K562 (cell line): Measurements from ENCODE around the gene HEATR3.

Experiments used
- BCOR ChIP-seq: fragments of 450-650 bp; IDR thresholded peaks from 2 replicates; pipeline ENCODE4 v1.6.1; 2016
- NR1H2 ChIP-seq: sonication (generic); formaldehyde crosslinking; IDR thresholded peaks from 2 replicates; pipeline ENCODE4 v1.4.0; 2020; ENCODE audit warnings: mild to moderate bottlenecking, missing genetic modification reagents
- TCF7 ChIP-seq: sonication (generic); IDR thresholded peaks from 2 replicates; pipeline ENCODE4 v1.6.1; 2016; ENCODE audit warnings: antibody characterized with exemption, borderline replicate concordance
- TF ChIP-seq, protein P1 (sequence below), 3 experiments: IDR thresholded peaks in 2 of 3; conservative IDR thresholded peaks in 1 of 3; 2 replicates each; pipeline ENCODE4 v1.5.1; 2011 to 2012; ENCODE audit warnings: low read length in 3 of 3, mild to moderate bottlenecking in 3 of 3, control low read depth in 2 of 3, improper control_type of control experiment in 1 of 3, inconsistent platforms in 1 of 3, low read depth in 1 of 3, mixed read lengths in 1 of 3, moderate library complexity in 1 of 3; ENCODE audit not compliant: insufficient read depth in 2 of 3
- TF ChIP-seq, protein P2 (sequence below): sonication (generic); formaldehyde crosslinking; IDR thresholded peaks from 2 replicates; pipeline ENCODE4 v1.8.1; 2023; ENCODE audit warnings: mild to moderate bottlenecking, missing genetic modification reagents

DNA sequence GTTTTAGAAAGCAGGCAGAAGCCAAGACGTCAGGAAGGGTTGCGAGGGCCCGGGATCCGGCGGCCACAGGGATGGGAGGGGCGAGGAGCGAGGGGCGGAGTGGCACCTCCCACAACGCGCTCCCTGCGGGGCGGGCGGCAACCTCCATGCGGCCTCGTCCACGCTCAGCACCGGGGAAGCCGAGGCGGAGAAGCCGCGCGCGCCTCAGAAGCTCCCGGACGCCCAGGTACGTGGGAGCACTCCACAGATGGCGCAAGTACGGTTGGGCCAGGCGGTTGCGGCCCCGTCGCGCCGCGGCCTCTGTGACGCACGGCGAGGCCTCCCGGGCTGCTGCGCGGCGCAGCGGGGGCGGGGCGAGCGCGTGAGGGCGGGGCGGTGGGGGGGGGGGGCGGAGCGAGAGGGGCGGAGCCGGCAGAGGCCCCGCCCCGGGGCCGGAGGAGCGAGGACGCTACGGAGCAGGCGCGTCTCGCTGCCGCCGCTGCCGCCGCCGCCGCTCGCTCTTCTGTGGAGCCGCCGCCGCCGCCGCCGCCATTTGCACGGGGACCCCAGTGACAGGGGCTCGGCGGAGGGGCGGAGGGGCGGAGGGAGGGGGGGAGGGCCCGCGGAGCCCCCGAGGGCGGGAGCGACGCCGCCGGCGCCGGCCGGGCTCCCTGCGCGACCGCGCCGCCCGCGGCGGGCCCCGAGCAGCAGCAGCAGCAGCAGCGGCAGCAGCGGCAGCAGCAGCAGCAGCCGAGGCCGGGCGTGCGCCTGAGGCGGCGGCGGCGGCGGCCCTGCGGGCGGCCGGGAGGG is 87.2 kb downstream of the HEATR3 start, which contains the start of gene TENT4B:
- TF ChIP-seq, protein P1, sequence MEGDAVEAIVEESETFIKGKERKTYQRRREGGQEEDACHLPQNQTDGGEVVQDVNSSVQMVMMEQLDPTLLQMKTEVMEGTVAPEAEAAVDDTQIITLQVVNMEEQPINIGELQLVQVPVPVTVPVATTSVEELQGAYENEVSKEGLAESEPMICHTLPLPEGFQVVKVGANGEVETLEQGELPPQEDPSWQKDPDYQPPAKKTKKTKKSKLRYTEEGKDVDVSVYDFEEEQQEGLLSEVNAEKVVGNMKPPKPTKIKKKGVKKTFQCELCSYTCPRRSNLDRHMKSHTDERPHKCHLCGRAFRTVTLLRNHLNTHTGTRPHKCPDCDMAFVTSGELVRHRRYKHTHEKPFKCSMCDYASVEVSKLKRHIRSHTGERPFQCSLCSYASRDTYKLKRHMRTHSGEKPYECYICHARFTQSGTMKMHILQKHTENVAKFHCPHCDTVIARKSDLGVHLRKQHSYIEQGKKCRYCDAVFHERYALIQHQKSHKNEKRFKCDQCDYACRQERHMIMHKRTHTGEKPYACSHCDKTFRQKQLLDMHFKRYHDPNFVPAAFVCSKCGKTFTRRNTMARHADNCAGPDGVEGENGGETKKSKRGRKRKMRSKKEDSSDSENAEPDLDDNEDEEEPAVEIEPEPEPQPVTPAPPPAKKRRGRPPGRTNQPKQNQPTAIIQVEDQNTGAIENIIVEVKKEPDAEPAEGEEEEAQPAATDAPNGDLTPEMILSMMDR (IDR thresholded peaks at IDR 0.05 in 2 of 3, conservative IDR thresholded peaks at IDR 0.05 in 1 of 3; ENCODE audit: insufficient read depth in 2 of 3, low read depth in 1 of 3, low read length in 3 of 3) = no peak
- TF ChIP-seq BCOR (no peak), NR1H2 (no peak), TCF7 (no peak)
- TF ChIP-seq, protein P2, sequence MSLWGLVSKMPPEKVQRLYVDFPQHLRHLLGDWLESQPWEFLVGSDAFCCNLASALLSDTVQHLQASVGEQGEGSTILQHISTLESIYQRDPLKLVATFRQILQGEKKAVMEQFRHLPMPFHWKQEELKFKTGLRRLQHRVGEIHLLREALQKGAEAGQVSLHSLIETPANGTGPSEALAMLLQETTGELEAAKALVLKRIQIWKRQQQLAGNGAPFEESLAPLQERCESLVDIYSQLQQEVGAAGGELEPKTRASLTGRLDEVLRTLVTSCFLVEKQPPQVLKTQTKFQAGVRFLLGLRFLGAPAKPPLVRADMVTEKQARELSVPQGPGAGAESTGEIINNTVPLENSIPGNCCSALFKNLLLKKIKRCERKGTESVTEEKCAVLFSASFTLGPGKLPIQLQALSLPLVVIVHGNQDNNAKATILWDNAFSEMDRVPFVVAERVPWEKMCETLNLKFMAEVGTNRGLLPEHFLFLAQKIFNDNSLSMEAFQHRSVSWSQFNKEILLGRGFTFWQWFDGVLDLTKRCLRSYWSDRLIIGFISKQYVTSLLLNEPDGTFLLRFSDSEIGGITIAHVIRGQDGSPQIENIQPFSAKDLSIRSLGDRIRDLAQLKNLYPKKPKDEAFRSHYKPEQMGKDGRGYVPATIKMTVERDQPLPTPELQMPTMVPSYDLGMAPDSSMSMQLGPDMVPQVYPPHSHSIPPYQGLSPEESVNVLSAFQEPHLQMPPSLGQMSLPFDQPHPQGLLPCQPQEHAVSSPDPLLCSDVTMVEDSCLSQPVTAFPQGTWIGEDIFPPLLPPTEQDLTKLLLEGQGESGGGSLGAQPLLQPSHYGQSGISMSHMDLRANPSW = no peak
